Endothelial cell of umbilical vein (primary cell): ENCODE data around the gene GHRH.

Experiments
- EZH2 ChIP-seq: IDR thresholded peaks from 2 replicates; pipeline ENCODE4 v1.6.1; 2012; ENCODE audit warnings: borderline replicate concordance, low read depth, mild to moderate bottlenecking, moderate library complexity, low read length, inconsistent platforms; ENCODE audit not compliant: severe bottlenecking
- GATA2 ChIP-seq: IDR thresholded peaks from 2 replicates; pipeline ENCODE4 v1.7.0; 2011; ENCODE audit warnings: low read depth, mild to moderate bottlenecking, moderate library complexity, mixed read lengths, low read length; ENCODE audit not compliant: insufficient read length, insufficient read depth
- POLR2A ChIP-seq: IDR thresholded peaks from 2 replicates; pipeline ENCODE4 v1.6.1; 2012; ENCODE audit warnings: low read depth, mild to moderate bottlenecking, control low read depth, low read length
- POLR2AphosphoS5 ChIP-seq: IDR thresholded peaks from 2 replicates; pipeline ENCODE4 v1.6.1; 2012; ENCODE audit warnings: low read depth, mild to moderate bottlenecking, control low read depth, low read length, moderate library complexity; ENCODE audit not compliant: insufficient read depth
- TF ChIP-seq, protein P1 (sequence below), 2 donors: IDR thresholded peaks; 1 replicate in 1 of 2; 2 replicates in 1 of 2; pipeline ENCODE4 v1.5.1; 2011; ENCODE audit warnings: low read length in 2 of 2, mild to moderate bottlenecking in 2 of 2, moderate library complexity in 2 of 2, control low read depth in 1 of 2, inconsistent platforms in 1 of 2, low read depth in 1 of 2; ENCODE audit not compliant: insufficient read depth in 1 of 2; ENCODE audit errors: extremely low read depth in 1 of 2

DNA sequence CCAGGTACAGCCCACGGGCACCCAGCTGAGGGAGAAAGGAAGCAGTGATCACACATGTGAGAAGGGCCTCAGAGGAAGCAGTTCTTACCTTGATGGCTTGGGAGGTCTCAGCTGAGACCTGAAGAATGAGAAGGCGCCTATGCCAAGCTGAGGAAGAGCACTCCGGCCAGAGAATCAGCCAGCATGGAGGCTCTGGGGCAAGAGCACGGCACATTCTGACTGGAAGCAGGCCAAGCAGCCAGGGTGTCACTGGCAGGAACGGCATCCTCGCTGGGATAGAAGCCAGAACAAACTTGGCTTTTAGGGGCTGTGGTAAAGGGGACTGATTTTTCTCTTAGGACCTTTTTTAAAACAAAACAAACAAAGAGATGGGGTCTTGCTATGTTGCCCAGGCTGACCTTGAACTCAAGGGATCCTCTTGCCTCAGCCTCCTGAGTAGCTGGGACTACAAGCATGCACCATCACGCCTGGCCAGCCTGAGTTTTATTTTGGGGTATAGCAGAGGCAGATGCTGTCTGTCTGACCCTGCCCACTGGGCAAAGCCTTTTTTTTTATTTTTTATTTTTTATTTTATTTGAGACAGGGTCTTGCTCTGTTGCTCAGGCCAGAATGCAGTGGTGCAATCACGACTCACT, 17.6 kb downstream of the GHRH start:
- TF ChIP-seq POLR2A (no peak), EZH2 (no peak), POLR2AphosphoS5 (no peak), GATA2 (no peak)
- TF ChIP-seq, protein P1, sequence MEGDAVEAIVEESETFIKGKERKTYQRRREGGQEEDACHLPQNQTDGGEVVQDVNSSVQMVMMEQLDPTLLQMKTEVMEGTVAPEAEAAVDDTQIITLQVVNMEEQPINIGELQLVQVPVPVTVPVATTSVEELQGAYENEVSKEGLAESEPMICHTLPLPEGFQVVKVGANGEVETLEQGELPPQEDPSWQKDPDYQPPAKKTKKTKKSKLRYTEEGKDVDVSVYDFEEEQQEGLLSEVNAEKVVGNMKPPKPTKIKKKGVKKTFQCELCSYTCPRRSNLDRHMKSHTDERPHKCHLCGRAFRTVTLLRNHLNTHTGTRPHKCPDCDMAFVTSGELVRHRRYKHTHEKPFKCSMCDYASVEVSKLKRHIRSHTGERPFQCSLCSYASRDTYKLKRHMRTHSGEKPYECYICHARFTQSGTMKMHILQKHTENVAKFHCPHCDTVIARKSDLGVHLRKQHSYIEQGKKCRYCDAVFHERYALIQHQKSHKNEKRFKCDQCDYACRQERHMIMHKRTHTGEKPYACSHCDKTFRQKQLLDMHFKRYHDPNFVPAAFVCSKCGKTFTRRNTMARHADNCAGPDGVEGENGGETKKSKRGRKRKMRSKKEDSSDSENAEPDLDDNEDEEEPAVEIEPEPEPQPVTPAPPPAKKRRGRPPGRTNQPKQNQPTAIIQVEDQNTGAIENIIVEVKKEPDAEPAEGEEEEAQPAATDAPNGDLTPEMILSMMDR (IDR thresholded peaks at IDR 0.05; ENCODE audit: extremely low read depth in 1 of 2, insufficient read depth in 1 of 2, low read depth in 1 of 2, low read length in 2 of 2): no peak
